HG03280 (cell line): ENCODE data around the gene CTXND1.

Experiments
- ATAC-seq: cut with Tn5 transposase; IDR thresholded peaks from one replicate; pipeline ENCODE4 v1.9.1; 2021; ENCODE audit warnings: mild to moderate bottlenecking, moderate library complexity; ENCODE audit not compliant: unreplicated experiment

The CTXND1 gene

GRCh38 chr15:80183306-80183705, 68.7 kb downstream of the CTXND1 start:
- ATAC-seq, result no peak

- ATAC-seq, result no peak
These were observed 69.3 kb downstream of the CTXND1 start for GRCh38 chr15:80182611-80183261.

- ATAC-seq, result no peak
These were observed 71.0 kb downstream of the CTXND1 start for GRCh38 chr15:80180986-80181385.

- no peak for ATAC-seq
These were observed 71.5 kb downstream of the CTXND1 start for GRCh38 chr15:80180468-80180867.

- no peak for ATAC-seq
These were observed 72.1 kb downstream of the CTXND1 start for GRCh38 chr15:80179935-80180334.

GRCh38 chr15:80179025-80179759, 72.8 kb downstream of the CTXND1 start:
- no peak for ATAC-seq

- ATAC-seq, result no peak
These were observed 74.9 kb downstream of the CTXND1 start for GRCh38 chr15:80177156-80177555.

GRCh38 chr15:80176443-80176842, 75.6 kb downstream of the CTXND1 start:
- no peak for ATAC-seq

GRCh38 chr15:80175436-80175835, 76.6 kb downstream of the CTXND1 start:
- no peak for ATAC-seq

- ATAC-seq, result no peak
These were observed 77.8 kb downstream of the CTXND1 start for GRCh38 chr15:80174017-80174746.

GRCh38 chr15:80173022-80173759, 78.8 kb downstream of the CTXND1 start:
- ATAC-seq, result peak; percentile 60

GRCh38 chr15:80172401-80172800, 79.6 kb downstream of the CTXND1 start:
- ATAC-seq, result no peak

GRCh38 chr15:80171787-80172186, 80.2 kb downstream of the CTXND1 start:
- ATAC-seq, result no peak

- no peak for ATAC-seq
These were observed 81.4 kb downstream of the CTXND1 start for GRCh38 chr15:80170596-80170995.

GRCh38 chr15:80169768-80170357, 82.2 kb downstream of the CTXND1 start:
- ATAC-seq, result no peak

- no peak for ATAC-seq
These were observed 83.6 kb downstream of the CTXND1 start for GRCh38 chr15:80168421-80168820.

- no peak for ATAC-seq
These were observed 84.1 kb downstream of the CTXND1 start for GRCh38 chr15:80167936-80168335.

GRCh38 chr15:80163897-80164296, 88.1 kb downstream of the CTXND1 start:
- no peak for ATAC-seq

- no peak for ATAC-seq
These were observed 88.8 kb downstream of the CTXND1 start for GRCh38 chr15:80163217-80163616.

- no peak for ATAC-seq
These were observed 89.9 kb downstream of the CTXND1 start for GRCh38 chr15:80162059-80162554.
